GM23338 (cell line): ENCODE results near the gene CCPG1. TPM values are rescaled to one million over a fixed set of nuclear protein-coding genes. Genes with fewer than 3 reads are reported as not detected.
A peak's percentile ranks its signal among the peaks of the same experiment; 100 is the strongest.

Experiments used
- ATAC-seq: fragments of 200-7000 bp; cut with Tn5 transposase; 3 replicates; pipeline ENCODE4 v1.9.1; 2020
- DNase-seq: peaks from one replicate; pipeline ENCODE4 v3.0.0-alpha.2; 2015; ENCODE audit warnings: low spot score
- H2AFZ ChIP-seq: fragments of 200-600 bp; sonication (generic); 2 replicates; pipeline ENCODE4 v1.8.0; 2016; ENCODE audit warnings: antibody characterized with exemption, mild to moderate bottlenecking, moderate library complexity
- H3F3A ChIP-seq: fragments of 200-600 bp; sonication (generic); replicated peaks from 2 replicates; pipeline ENCODE4 v1.8.0; 2017; ENCODE audit warnings: antibody characterized with exemption, mixed run types, low read depth
- H3K27ac ChIP-seq: fragments of 200-600 bp; sonication (generic); 2 replicates; pipeline ENCODE4 v1.6.1; 2016; ENCODE audit warnings: low read depth
- H3K27me3 ChIP-seq: fragments of 200-600 bp; sonication (generic); 2 replicates; pipeline ENCODE4 v1.8.0; 2016; ENCODE audit warnings: mild to moderate bottlenecking, mixed run types, moderate library complexity; ENCODE audit not compliant: insufficient read depth
- H3K36me3 ChIP-seq: fragments of 200-600 bp; sonication (generic); 2 replicates; pipeline ENCODE4 v1.8.0; 2016; ENCODE audit warnings: mild to moderate bottlenecking; ENCODE audit not compliant: insufficient read depth
- H3K4me1 ChIP-seq: fragments of 200-600 bp; sonication (generic); 2 replicates; pipeline ENCODE4 v1.8.0; 2016; ENCODE audit warnings: mild to moderate bottlenecking, moderate library complexity; ENCODE audit not compliant: insufficient read depth
- H3K4me2 ChIP-seq: fragments of 200-600 bp; sonication (generic); 2 replicates; pipeline ENCODE4 v1.7.1; 2017; ENCODE audit warnings: mixed run types
- H3K4me3 ChIP-seq: fragments of 200-600 bp; sonication (generic); 2 replicates; pipeline ENCODE4 v1.6.1; 2016; ENCODE audit warnings: mixed run types
- H3K79me2 ChIP-seq: fragments of 200-600 bp; sonication (generic); replicated peaks from 2 replicates; pipeline ENCODE4 v1.8.0; 2017; ENCODE audit warnings: mild to moderate bottlenecking; ENCODE audit not compliant: insufficient read depth
- H3K9me2 ChIP-seq: fragments of 200-600 bp; sonication (generic); 2 replicates; pipeline ENCODE4 v1.8.0; 2017; ENCODE audit not compliant: insufficient read depth
- H4K20me1 ChIP-seq: fragments of 200-600 bp; sonication (generic); replicated peaks from 2 replicates; pipeline ENCODE4 v1.8.0; 2017; ENCODE audit warnings: mild to moderate bottlenecking; ENCODE audit not compliant: insufficient read depth
- H3K27ac Mint-ChIP-seq: 2 replicates; pipeline ENCODE4 v1.8.0; 2020; ENCODE audit warnings: inconsistent platforms, mild to moderate bottlenecking, moderate library complexity, mixed read lengths
- H3K27me3 Mint-ChIP-seq: 3 replicates; pipeline ENCODE4 v1.8.0; 2022; ENCODE audit warnings: low read depth, mild to moderate bottlenecking, moderate library complexity, mixed read lengths, inconsistent platforms; ENCODE audit not compliant: insufficient read depth, poor library complexity
- H3K36me3 Mint-ChIP-seq: 3 replicates; pipeline ENCODE4 v1.8.0; 2021; ENCODE audit warnings: low read depth, mild to moderate bottlenecking, inconsistent platforms, moderate library complexity, mixed read lengths
- H3K4me1 Mint-ChIP-seq: 3 replicates; pipeline ENCODE4 v1.8.0; 2020; ENCODE audit warnings: mild to moderate bottlenecking, inconsistent platforms, mixed read lengths
- H3K4me3 Mint-ChIP-seq: 3 replicates; pipeline ENCODE4 v1.8.0; 2021; ENCODE audit warnings: moderate library complexity, mild to moderate bottlenecking, inconsistent platforms, mixed read lengths
- H3K9me3 Mint-ChIP-seq: 3 replicates; pipeline ENCODE4 v1.8.0; 2020; ENCODE audit warnings: moderate library complexity, mild to moderate bottlenecking, inconsistent platforms, mixed read lengths
- CREB1 ChIP-seq: fragments of 250-450 bp; sonication (Bioruptor Pico); IDR thresholded peaks from 2 replicates; pipeline ENCODE4 v1.5.0; 2020; ENCODE audit warnings: low read depth, mild to moderate bottlenecking, moderate library complexity
- ETS1 ChIP-seq: IDR thresholded peaks from 2 replicates; pipeline ENCODE4 v1.6.1; 2016; ENCODE audit warnings: antibody characterized with exemption
- EZH2phosphoT487 ChIP-seq: fragments of 200-600 bp; sonication (generic); IDR thresholded peaks from one replicate; pipeline ENCODE4 v1.8.1; 2018; ENCODE audit warnings: antibody characterized with exemption; ENCODE audit not compliant: unreplicated experiment
- POLR2AphosphoS5 ChIP-seq: IDR thresholded peaks from 2 replicates; pipeline ENCODE4 v1.6.1; 2016; ENCODE audit warnings: antibody characterized with exemption, low read depth
- long read RNA-seq: library from polyadenylated mRNA; unstranded; transcript quantifications from one replicate; pipeline ENCODE4 v2.0.0, GENCODE V29; 2020; ENCODE audit not compliant: unreplicated experiment
- polyA plus RNA-seq: library from polyadenylated mRNA; unstranded; fragments of >200 nt; fragmentation: Nextera tagmentation; extraction: Ambion mirVana; gene quantifications from 2 replicates; pipeline ENCODE4 v1.2.1, GENCODE V29; 2016
- total RNA-seq: library from RNA; depleted of rRNA; stranded (reverse); fragments of >200 nt; shearing (Covaris generic); gene quantifications from 2 replicates; pipeline ENCODE4 v1.2.3, GENCODE V29; 2014; rRNA removed
- TF ChIP-seq, protein P1 (sequence below), 2 experiments: fragments of 200-600 bp in 1 of 2; sonication (generic) in 1 of 2; conservative IDR thresholded peaks; 2 replicates each; pipeline versions ENCODE4 v1.5.1 to v1.6.1; 2016 to 2017; ENCODE audit warnings: antibody characterized with exemption in 2 of 2, low read depth in 2 of 2, mild to moderate bottlenecking in 2 of 2, moderate library complexity in 1 of 2
- TF ChIP-seq, protein P2 (sequence below): fragments of 250-450 bp; sonication (Bioruptor Pico); IDR thresholded peaks from 2 replicates; pipeline ENCODE4 v1.5.0; 2020; ENCODE audit warnings: mild to moderate bottlenecking, moderate library complexity

CCPG1 gene, protein sequence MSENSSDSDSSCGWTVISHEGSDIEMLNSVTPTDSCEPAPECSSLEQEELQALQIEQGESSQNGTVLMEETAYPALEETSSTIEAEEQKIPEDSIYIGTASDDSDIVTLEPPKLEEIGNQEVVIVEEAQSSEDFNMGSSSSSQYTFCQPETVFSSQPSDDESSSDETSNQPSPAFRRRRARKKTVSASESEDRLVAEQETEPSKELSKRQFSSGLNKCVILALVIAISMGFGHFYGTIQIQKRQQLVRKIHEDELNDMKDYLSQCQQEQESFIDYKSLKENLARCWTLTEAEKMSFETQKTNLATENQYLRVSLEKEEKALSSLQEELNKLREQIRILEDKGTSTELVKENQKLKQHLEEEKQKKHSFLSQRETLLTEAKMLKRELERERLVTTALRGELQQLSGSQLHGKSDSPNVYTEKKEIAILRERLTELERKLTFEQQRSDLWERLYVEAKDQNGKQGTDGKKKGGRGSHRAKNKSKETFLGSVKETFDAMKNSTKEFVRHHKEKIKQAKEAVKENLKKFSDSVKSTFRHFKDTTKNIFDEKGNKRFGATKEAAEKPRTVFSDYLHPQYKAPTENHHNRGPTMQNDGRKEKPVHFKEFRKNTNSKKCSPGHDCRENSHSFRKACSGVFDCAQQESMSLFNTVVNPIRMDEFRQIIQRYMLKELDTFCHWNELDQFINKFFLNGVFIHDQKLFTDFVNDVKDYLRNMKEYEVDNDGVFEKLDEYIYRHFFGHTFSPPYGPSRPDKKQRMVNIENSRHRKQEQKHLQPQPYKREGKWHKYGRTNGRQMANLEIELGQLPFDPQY
- total RNA-seq (8.6 and 11.1 TPM in 2 replicates), polyA plus RNA-seq (7.5 and 7.7 TPM in 2 replicates)
- long read RNA-seq, full-length matches to known transcripts: 4 of 6 reads
- long read RNA-seq, partial matches to known transcripts: 1 of 6 reads
- long read RNA-seq, other reads (novel, unspliced or antisense): 1 of 6 reads

DNA sequence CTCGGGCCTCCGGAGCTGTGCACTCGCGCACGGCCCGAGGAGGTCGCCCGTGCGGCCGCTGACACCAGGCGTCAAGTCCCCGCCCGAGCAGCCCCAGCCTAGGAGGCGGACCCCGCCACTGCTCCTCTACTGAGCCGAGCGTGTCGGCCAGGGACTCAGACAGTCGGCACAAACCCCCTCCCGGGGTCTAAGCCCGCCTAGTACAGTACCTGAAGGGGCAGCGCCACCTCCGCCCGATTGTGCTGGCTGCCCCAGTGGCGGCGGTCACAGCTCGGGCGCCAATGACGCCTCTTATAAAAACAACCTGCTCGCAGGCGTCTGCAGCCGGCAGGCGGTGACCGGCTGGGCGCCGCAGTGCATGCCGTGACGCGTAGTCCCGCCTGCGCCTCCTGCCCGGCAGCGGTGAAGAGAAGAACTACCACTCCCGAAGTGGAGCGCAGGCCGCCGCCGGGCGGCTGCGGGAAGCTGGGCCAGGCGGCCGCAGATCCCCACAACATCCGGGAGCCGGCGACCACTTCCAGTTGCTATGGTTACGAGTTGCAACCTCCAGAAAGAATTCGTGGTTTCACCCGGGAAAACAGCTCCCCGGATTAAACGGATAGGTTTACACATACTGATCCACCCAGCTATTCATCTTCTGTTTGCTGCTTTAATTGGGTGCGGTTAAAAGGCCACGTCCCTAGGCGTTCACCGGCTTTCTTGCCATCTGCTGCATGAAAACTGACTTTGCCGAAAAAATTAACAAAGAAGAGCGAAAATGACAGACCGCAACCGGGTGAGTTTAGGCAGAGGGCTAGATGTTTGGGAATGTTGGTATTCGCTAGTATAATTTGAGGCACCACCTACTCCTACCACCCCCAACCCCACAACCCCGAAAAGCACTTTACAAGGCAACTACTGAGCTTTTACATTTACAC is at the start of gene CCPG1, which contains the start of gene PIERCE2:
Gene CCPG1 (minus strand): TSS at position 348 of the 917 bp plus-strand sequence. CDS start 18,935 bp downstream, outside the sequence.
Gene PIERCE2 (plus strand): TSS at position 484 of the 917 bp plus-strand sequence. CDS start 274 bp downstream, at position 758.
- no peaks in the 10 kb centered on the region for H3K9me2 ChIP-seq
- peak within 1 kb of the TSS; percentile 90 for H3K27ac ChIP-seq
- H3F3A ChIP-seq: no peaks in the 10 kb centered on the region; the same call in 1 of the 2 replicates
- no peaks in the 10 kb centered on the region for H3K36me3 ChIP-seq
- H3K4me2 ChIP-seq: peak within 1 kb of the TSS; percentile 85
- peak within 1 kb of the TSS; percentile 98 for H2AFZ ChIP-seq
- Mint-ChIP-seq H3K4me1 (peaks cover 4% of the 10 kb centered on the region), H3K4me3 (peak within 1 kb of the TSS; percentile 98), H3K9me3 (no peaks in the 10 kb centered on the region), H3K27ac (peak within 1 kb of the TSS; percentile 99), H3K27me3 (no peaks in the 10 kb centered on the region), H3K36me3 (no peaks in the 10 kb centered on the region)
- TF ChIP-seq POLR2AphosphoS5: peak; percentile 62
- TF ChIP-seq, protein P1, sequence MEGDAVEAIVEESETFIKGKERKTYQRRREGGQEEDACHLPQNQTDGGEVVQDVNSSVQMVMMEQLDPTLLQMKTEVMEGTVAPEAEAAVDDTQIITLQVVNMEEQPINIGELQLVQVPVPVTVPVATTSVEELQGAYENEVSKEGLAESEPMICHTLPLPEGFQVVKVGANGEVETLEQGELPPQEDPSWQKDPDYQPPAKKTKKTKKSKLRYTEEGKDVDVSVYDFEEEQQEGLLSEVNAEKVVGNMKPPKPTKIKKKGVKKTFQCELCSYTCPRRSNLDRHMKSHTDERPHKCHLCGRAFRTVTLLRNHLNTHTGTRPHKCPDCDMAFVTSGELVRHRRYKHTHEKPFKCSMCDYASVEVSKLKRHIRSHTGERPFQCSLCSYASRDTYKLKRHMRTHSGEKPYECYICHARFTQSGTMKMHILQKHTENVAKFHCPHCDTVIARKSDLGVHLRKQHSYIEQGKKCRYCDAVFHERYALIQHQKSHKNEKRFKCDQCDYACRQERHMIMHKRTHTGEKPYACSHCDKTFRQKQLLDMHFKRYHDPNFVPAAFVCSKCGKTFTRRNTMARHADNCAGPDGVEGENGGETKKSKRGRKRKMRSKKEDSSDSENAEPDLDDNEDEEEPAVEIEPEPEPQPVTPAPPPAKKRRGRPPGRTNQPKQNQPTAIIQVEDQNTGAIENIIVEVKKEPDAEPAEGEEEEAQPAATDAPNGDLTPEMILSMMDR (conservative IDR thresholded peaks at IDR 0.05; ENCODE audit: low read depth in 2 of 2): peak in 1 of 2 experiments; percentile 39; a peak in 2 of 4 replicates
- TF ChIP-seq, protein P2, sequence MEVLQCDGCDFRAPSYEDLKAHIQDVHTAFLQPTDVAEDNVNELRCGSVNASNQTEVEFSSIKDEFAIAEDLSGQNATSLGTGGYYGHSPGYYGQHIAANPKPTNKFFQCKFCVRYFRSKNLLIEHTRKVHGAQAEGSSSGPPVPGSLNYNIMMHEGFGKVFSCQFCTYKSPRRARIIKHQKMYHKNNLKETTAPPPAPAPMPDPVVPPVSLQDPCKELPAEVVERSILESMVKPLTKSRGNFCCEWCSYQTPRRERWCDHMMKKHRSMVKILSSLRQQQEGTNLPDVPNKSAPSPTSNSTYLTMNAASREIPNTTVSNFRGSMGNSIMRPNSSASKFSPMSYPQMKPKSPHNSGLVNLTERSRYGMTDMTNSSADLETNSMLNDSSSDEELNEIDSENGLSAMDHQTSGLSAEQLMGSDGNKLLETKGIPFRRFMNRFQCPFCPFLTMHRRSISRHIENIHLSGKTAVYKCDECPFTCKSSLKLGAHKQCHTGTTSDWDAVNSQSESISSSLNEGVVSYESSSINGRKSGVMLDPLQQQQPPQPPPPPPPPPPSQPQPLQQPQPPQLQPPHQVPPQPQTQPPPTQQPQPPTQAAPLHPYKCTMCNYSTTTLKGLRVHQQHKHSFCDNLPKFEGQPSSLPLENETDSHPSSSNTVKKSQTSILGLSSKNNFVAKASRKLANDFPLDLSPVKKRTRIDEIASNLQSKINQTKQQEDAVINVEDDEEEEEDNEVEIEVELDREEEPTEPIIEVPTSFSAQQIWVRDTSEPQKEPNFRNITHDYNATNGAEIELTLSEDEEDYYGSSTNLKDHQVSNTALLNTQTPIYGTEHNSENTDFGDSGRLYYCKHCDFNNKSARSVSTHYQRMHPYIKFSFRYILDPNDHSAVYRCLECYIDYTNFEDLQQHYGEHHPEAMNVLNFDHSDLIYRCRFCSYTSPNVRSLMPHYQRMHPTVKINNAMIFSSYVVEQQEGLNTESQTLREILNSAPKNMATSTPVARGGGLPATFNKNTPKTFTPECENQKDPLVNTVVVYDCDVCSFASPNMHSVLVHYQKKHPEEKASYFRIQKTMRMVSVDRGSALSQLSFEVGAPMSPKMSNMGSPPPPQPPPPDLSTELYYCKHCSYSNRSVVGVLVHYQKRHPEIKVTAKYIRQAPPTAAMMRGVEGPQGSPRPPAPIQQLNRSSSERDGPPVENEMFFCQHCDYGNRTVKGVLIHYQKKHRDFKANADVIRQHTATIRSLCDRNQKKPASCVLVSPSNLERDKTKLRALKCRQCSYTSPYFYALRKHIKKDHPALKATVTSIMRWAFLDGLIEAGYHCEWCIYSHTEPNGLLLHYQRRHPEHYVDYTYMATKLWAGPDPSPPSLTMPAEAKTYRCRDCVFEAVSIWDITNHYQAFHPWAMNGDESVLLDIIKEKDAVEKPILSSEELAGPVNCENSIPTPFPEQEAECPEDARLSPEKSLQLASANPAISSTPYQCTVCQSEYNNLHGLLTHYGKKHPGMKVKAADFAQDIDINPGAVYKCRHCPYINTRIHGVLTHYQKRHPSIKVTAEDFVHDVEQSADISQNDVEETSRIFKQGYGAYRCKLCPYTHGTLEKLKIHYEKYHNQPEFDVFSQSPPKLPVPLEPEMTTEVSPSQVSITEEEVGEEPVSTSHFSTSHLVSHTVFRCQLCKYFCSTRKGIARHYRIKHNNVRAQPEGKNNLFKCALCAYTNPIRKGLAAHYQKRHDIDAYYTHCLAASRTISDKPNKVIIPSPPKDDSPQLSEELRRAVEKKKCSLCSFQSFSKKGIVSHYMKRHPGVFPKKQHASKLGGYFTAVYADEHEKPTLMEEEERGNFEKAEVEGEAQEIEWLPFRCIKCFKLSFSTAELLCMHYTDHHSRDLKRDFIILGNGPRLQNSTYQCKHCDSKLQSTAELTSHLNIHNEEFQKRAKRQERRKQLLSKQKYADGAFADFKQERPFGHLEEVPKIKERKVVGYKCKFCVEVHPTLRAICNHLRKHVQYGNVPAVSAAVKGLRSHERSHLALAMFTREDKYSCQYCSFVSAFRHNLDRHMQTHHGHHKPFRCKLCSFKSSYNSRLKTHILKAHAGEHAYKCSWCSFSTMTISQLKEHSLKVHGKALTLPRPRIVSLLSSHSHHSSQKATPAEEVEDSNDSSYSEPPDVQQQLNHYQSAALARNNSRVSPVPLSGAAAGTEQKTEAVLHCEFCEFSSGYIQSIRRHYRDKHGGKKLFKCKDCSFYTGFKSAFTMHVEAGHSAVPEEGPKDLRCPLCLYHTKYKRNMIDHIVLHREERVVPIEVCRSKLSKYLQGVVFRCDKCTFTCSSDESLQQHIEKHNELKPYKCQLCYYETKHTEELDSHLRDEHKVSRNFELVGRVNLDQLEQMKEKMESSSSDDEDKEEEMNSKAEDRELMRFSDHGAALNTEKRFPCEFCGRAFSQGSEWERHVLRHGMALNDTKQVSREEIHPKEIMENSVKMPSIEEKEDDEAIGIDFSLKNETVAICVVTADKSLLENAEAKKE (CRISPR knock-in tag): no peak
- TF ChIP-seq CREB1 (CRISPR knock-in tag): peak; percentile 92
- no peak for TF ChIP-seq EZH2phosphoT487
- TF ChIP-seq ETS1: peak; percentile 80
- H4K20me1 ChIP-seq: no peaks in the 10 kb centered on the region
- H3K4me1 ChIP-seq: 0 out of 2 replicates have a peak, but pooled peaks cover 4% of the 10 kb centered on the region
- H3K4me3 ChIP-seq: peak within 1 kb of the TSS; percentile 73
- H3K79me2 ChIP-seq: no peaks in the 10 kb centered on the region
- peak; percentile 96 for DNase-seq
- ATAC-seq: peak; percentile 93
- H3K27me3 ChIP-seq: no peaks in the 10 kb centered on the region
